H1 (cell line): ENCODE results near the gene PBX3.

Experiments used
- ATF3 ChIP-seq: IDR thresholded peaks from 2 replicates; pipeline ENCODE4 v1.6.1; 2011; ENCODE audit warnings: low read depth, mild to moderate bottlenecking, low read length; ENCODE audit not compliant: insufficient read depth
- BCL11A ChIP-seq, 2 experiments: IDR thresholded peaks; one replicate each; pipeline ENCODE4 v1.6.1; 2011; ENCODE audit warnings: low read depth in 2 of 2, low read length in 2 of 2, mild to moderate bottlenecking in 2 of 2
- CBX8 ChIP-seq: fragments of 300-800, 300-1000 bp; sonication (generic); IDR thresholded peaks from 2 replicates; pipeline ENCODE4 v1.7.1; 2016; ENCODE audit warnings: low read depth, low read length, borderline replicate concordance
- CHD2 ChIP-seq: IDR thresholded peaks from 2 replicates; pipeline ENCODE4 v1.6.1; 2012; ENCODE audit warnings: low read length, improper control_type of control experiment
- CREB1 ChIP-seq: IDR thresholded peaks from 2 replicates; pipeline ENCODE4 v1.6.1; 2012; ENCODE audit warnings: inconsistent platforms
- EZH2 ChIP-seq: fragments of 200-600 bp; sonication (generic); IDR thresholded peaks from 2 replicates; pipeline ENCODE4 v1.7.1; 2012; ENCODE audit warnings: low read depth, mild to moderate bottlenecking, moderate library complexity, low read length, inconsistent platforms; ENCODE audit not compliant: severe bottlenecking
- POLR2A ChIP-seq, 2 experiments: IDR thresholded peaks; 1 replicate in 1 of 2; 2 replicates in 1 of 2; pipeline ENCODE4 v1.6.1; 2011; ENCODE audit warnings: low read depth in 2 of 2, low read length in 2 of 2, mild to moderate bottlenecking in 2 of 2; ENCODE audit errors: control extremely low read depth in 1 of 2
- POU5F1 ChIP-seq: IDR thresholded peaks from 2 replicates; pipeline ENCODE4 v1.6.1; 2011; ENCODE audit warnings: low read depth, mild to moderate bottlenecking, low read length, moderate library complexity
- USF2 ChIP-seq: IDR thresholded peaks from 2 replicates; pipeline ENCODE4 v1.6.1; 2011; ENCODE audit warnings: low read length, improper control_type of control experiment
- TF ChIP-seq, protein P1 (sequence below), 3 experiments: IDR thresholded peaks; 1 replicate in 2 of 3; 2 replicates in 1 of 3; pipeline versions ENCODE4 v1.5.1 to v1.6.1; 2011; ENCODE audit warnings: low read length in 3 of 3, mild to moderate bottlenecking in 3 of 3, inconsistent platforms in 2 of 3, low read depth in 1 of 3, moderate library complexity in 1 of 3; ENCODE audit not compliant: insufficient read depth in 1 of 3; ENCODE audit errors: control extremely low read depth in 1 of 3

GRCh38 chr9:126014726-126015125 is 267.6 kb downstream of the PBX3 start:
- TF ChIP-seq USF2 (no peak), CHD2 (no peak), ATF3 (no peak), CBX8 (no peak), POU5F1 (no peak), BCL11A (IDR thresholded peaks at IDR 0.05; ENCODE audit: low read depth in 2 of 2, low read length in 2 of 2) (no peak), CREB1 (no peak), EZH2 (no peak), POLR2A (IDR thresholded peaks at IDR 0.05; ENCODE audit: control extremely low read depth in 1 of 2, low read depth in 2 of 2, low read length in 2 of 2) (no peak)
- TF ChIP-seq, protein P1, sequence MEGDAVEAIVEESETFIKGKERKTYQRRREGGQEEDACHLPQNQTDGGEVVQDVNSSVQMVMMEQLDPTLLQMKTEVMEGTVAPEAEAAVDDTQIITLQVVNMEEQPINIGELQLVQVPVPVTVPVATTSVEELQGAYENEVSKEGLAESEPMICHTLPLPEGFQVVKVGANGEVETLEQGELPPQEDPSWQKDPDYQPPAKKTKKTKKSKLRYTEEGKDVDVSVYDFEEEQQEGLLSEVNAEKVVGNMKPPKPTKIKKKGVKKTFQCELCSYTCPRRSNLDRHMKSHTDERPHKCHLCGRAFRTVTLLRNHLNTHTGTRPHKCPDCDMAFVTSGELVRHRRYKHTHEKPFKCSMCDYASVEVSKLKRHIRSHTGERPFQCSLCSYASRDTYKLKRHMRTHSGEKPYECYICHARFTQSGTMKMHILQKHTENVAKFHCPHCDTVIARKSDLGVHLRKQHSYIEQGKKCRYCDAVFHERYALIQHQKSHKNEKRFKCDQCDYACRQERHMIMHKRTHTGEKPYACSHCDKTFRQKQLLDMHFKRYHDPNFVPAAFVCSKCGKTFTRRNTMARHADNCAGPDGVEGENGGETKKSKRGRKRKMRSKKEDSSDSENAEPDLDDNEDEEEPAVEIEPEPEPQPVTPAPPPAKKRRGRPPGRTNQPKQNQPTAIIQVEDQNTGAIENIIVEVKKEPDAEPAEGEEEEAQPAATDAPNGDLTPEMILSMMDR (IDR thresholded peaks at IDR 0.05; ENCODE audit: control extremely low read depth in 1 of 3, insufficient read depth in 1 of 3, low read depth in 1 of 3, low read length in 3 of 3): no peak
